Dermis blood vessel endothelial cell (primary cell): ENCODE measurements around the gene VIPR1. TPM values are rescaled to one million over a fixed set of nuclear protein-coding genes. Genes with fewer than 3 reads are reported as not detected.
"Not testable (repeated sequence)": the region's sequence is repeated elsewhere in the genome, so short reads cannot be mapped to it uniquely, and the experiment has no call there.

ENCODE experiments used
- DNase-seq: peaks from one replicate; pipeline ENCODE4 v3.0.0; 2010
- total RNA-seq: library from RNA; depleted of rRNA; stranded (reverse); fragments of >200 nt; gene quantifications from 2 replicates; pipeline ENCODE4 v1.2.3, GENCODE V29; 2014

Gene VIPR1
- total RNA-seq, 1 donor from 2014 or later = 0.85 TPM

DNA sequence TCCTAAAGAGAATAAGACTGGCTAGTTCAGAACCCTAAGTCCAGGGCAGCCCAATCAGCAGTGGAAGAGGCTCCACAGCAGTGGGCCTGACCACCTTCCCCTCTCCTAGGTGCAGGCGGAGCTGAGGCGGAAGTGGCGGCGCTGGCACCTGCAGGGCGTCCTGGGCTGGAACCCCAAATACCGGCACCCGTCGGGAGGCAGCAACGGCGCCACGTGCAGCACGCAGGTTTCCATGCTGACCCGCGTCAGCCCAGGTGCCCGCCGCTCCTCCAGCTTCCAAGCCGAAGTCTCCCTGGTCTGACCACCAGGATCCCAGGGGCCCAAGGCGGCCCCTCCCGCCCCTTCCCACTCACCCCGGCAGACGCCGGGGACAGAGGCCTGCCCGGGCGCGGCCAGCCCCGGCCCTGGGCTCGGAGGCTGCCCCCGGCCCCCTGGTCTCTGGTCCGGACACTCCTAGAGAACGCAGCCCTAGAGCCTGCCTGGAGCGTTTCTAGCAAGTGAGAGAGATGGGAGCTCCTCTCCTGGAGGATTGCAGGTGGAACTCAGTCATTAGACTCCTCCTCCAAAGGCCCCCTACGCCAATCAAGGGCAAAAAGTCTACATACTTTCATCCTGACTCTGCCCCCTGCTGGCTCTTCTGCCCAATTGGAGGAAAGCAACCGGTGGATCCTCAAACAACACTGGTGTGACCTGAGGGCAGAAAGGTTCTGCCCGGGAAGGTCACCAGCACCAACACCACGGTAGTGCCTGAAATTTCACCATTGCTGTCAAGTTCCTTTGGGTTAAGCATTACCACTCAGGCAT, 33.7 kb downstream of the VIPR1 start:
- DNase-seq = peak; percentile 71

- no peak for DNase-seq
Observed at GRCh38 chr3:42537350-42537749, 34.9 kb downstream of the VIPR1 start.

GRCh38 chr3:42539871-42540714, 37.6 kb downstream of the VIPR1 start:
- DNase-seq = peak; percentile 69

DNA sequence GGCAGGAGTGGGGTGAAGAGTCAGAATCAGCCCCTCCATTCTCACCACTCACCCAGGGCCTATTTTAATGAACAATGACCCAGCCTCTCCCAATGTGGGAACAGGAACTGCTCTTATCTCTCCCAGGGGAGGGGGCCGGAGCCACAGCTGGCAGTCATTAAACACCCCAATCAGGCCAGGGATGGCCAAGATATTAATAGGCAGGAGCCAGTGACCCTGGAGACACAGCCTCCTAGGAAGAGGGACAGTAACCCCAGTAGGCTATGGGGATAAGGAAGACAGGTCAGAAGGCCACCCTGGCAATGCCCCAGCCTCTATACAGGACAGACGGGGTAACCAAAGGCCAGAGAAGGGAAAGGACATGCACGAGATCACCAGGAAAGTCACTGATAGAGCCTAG, 38.6 kb downstream of the VIPR1 start:
- no peak for DNase-seq

GRCh38 chr3:42544492-42545283, 42.2 kb downstream of the VIPR1 start:
- DNase-seq = peak; percentile 34

DNA sequence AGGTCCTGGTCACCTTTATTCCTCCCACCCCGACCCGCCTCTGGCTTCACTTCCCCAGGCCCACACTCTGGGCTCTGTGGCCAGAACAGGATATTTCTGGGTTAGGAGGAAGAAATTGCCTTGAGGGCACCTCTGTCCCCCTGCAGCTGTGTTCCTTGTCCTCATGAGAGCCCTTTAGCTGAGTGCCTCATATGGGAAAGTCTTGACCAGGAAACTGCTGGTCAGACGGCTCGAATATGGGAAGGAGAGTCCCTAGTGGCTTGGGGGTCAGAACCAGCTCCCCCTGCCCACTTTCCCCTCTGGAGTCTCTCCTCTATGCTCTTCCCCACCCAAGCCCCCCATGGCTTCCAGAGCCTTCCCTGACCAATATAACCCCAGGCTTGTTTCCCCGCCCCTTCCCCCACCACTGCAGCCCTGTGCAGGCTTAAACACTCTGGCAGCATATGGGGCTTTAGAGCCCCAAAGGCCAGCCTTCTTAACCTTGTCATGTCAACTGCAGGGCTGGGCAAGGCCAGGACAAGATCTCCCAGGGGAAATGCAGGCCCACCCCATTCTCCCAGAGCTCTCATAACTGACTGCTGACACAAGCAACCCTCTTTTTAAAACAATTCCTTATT, 42.9 kb downstream of the VIPR1 start:
- no peak for DNase-seq

DNA sequence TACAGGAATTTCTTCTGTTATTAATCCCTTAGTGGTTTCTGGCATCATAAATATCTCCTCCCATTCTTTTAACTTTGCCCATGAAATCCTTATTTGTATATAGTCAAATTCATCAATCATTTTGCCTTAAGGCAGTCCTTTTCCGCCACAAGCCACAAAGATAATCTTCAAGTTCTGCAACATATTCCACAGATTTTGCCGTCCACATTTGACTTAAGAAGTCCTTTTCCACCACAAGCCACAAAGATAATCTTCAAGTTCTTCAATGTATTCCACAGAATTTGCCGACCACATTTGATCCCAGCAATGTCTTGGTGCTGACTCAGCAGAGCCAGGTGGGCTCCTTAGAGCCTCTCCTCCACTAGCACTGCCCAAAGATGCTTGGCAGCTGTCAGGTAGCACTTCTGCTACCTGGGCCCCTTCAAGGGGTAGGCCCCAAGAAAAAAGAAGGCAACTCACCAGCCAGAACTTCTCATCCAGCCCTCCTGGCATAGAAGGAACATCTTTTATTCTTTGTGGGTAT, 44.3 kb downstream of the VIPR1 start:
- DNase-seq = no peak

GRCh38 chr3:42547401-42547945, 45.0 kb downstream of the VIPR1 start:
- DNase-seq = peak; percentile 81

- DNase-seq = no peak
Observed at GRCh38 chr3:42549131-42549530, 46.7 kb downstream of the VIPR1 start.

DNA sequence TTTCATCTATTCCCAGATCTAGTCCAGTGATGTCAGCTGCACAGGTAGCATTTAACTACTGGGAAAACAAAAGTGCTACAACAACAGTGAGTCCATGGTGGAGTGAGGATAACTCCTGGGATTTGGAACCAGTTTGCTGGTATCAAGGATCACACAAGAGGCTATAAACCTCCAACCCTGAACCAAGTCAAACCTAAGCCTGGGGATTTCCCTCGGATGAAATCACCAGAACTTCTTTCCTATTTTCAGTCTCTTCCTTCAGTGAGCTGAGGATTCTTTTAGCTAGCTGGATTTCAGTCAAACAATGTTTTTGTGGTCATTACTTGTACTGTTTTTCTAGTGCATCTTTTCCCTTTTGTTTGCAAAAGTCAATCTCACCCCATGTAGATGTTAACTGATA, 47.8 kb downstream of the VIPR1 start:
- no peak for DNase-seq

GRCh38 chr3:42552830-42553229, 50.4 kb downstream of the VIPR1 start:
- no peak for DNase-seq

DNA sequence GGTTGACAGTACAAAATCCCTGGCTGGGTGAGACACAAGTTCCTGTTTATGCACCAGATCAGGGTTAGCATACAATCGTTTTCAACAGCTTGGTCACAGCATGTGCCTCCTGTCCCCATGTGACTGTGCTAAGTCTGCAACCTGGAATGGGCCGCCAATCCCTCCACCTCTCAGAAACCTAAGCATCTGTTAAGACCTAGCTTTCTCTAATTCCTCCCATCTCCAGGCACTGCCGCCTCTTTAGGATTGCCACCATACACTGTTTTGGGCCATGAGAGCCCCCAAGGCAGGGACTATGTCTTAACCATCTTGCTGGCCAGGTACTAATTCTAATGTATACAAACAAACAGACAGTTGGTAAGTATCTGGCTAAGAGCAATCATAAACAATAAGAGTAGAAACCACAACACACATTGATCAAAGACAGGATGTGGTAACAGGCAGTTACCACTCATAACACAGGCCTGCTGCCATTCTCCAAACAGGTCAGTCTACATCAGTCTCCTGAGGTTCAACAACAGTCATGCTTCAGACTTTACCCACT, 53.7 kb downstream of the VIPR1 start:
- peak; percentile 28 for DNase-seq

- not testable (repeated sequence) for DNase-seq
Observed at GRCh38 chr3:42556817-42557216, 54.4 kb downstream of the VIPR1 start.

GRCh38 chr3:42557854-42558253, 55.4 kb downstream of the VIPR1 start:
- DNase-seq = no peak

DNA sequence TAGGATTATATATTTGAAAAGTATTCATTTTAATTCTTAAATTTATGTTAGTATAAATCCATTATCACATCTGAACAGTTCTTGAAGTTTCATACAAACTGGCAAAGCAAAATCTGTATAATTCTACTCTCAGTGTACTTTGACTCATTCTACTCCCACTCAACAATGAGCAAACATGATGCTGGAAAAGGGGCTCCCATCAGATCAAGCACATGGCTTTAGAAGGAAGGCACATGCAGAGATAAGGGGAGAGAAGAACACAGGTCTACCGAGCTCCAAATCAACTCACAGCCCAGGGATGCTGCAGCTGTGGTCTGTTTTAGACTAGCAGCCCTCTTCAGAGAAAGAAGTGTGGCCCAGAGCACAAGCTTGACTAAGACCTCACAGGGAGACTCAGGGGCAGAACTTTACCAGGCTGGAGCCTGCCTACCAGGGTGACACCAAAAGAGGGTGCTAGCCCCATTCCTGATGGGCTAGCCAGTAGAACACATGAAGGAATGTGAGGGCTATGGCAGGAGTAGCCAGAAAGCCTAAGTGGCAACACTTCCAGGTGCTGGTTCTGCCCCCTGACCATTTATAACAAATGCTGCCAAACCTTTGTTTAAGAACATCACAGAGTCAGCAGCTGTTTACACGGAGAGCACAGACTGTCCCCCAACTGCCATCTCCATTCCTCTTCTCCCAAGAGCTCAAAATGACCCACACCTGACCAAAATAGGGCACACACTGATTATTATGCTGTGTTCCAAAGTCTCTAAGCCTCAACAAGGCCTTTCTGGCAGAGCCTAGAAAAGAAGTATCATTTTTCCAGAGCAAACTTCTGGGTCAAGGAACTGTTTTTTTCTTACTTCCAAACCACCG, 59.8 kb downstream of the VIPR1 start:
- no peak for DNase-seq

DNA sequence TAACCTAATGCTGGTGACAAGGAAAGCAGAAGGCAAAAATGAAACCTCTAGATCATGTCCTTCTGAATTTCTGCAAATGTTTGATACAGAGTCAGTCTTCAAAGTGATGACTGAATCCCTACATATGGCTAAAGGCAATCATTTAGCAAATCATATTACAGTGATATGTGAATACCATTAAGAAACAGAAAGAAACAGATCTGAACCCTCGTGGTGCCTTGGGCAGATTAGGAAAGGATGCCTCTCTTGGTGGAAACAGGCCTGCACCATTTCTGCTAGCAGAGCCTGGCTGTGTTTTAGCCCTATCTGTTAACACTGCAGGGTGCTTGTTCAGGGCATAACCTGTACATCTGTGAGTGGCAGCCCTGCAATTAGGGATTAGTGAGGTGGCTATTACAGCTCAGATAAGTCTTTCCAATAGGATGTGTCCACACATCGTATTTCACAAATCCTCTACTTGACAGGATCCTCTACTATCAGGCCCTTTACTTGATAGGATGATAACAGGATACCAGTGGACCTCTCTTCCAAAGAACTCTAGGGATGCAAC, 67.2 kb downstream of the VIPR1 start:
- no peak for DNase-seq

GRCh38 chr3:42572278-42572677, 69.8 kb downstream of the VIPR1 start:
- peak; percentile 75 for DNase-seq

DNA sequence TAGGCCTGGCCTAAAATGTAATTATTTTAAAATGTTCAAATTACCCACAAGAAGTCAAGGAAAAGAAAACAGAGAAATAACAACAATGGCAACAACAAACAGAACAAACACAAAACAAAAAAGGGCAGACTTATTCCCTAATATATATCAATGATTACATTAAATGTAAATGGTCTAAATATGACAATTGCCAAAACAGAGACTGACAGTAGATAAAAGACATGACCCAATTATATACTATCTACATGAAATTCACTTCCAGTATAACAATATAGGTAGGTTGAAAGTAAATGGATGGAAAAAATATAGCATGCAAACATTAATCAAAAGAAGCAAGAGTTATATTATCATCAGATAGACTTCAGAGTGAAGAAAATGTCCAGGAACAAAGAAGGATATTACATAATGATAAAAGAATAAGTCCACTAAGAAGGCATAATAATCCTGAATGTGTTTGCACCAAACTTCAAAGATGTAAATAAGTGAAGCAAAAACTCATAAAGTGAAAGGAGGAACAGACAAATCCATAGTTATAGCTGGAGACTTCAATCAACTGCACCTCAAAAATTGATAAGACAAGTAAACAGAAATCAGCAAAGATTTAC, 72.8 kb downstream of the VIPR1 start:
- no peak for DNase-seq

DNA sequence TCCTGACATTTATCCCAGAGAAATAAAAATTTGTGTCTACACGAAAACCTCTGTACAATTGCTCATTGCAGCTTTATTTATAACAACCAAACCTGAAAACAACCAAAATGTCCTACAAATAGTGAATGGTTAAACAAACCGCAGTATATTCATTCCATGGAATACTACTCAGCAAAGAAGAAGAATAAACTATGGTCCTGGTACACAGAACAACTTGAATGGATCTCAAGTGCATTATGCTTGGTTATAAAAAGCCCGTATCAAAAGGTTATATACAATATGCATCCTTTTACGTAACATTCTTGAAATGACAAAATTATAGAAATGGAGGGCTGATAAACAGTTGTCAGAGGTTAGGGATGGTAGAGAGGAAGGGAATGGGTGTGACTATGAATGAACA, 75.6 kb downstream of the VIPR1 start:
- no peak for DNase-seq

GRCh38 chr3:42579346-42579745, 76.9 kb downstream of the VIPR1 start:
- not testable (repeated sequence) for DNase-seq
